HUES64 (cell line): ENCODE data around the gene TPRX1.
"Not testable (repeated sequence)": the region's sequence is repeated elsewhere in the genome, so short reads cannot be mapped to it uniquely, and the experiment has no call there.

Source experiments
- H3K27ac ChIP-seq: 2 replicates; pipeline ENCODE4 v1.7.0; 2013; ENCODE audit warnings: low read depth, low read length, inconsistent platforms
- H3K27me3 ChIP-seq: 2 replicates; pipeline ENCODE4 v1.6.1; 2013; ENCODE audit warnings: mild to moderate bottlenecking, low read length; ENCODE audit not compliant: insufficient read depth
- H3K36me3 ChIP-seq: 2 replicates; pipeline ENCODE4 v1.6.1; 2013; ENCODE audit warnings: mild to moderate bottlenecking, low read length; ENCODE audit not compliant: insufficient read depth
- H3K4me1 ChIP-seq: 2 replicates; pipeline ENCODE4 v1.6.1; 2013; ENCODE audit warnings: mild to moderate bottlenecking, low read length, moderate library complexity; ENCODE audit not compliant: insufficient read depth
- H3K4me3 ChIP-seq: 2 replicates; pipeline ENCODE4 v1.5.1; 2013; ENCODE audit warnings: mild to moderate bottlenecking, low read length, moderate library complexity
- H3K9ac ChIP-seq: 2 replicates; pipeline ENCODE4 v1.6.1; 2013; ENCODE audit warnings: mild to moderate bottlenecking, low read depth, low read length
- H3K9me3 ChIP-seq: 2 replicates; pipeline ENCODE4 v1.6.1; 2013; ENCODE audit warnings: low read depth, low read length; ENCODE audit not compliant: insufficient read depth
- WGBS: fragments of 150-250, 120-280 bp; methylation state at CpG from one replicate; pipeline ENCODE4 v1.1.7; 2013; ENCODE audit warnings: missing lambda C conversion rate; 5-methylcytosine and 5-hydroxymethylcytosine counted together

Gene TPRX1

GRCh38 chr19:47821460-47822020 is 17.2 kb upstream of the TPRX1 start, which contains the start of gene CRX:
Gene CRX, plus strand, starts transcription at chr19:47821937. Its CDS starts 12,507 bp downstream, at chr19:47834444.
- WGBS, result 55% methylated on average over 14 of the region's 15 CpGs
- Histone ChIP-seq H3K36me3 (no peaks in the 10 kb centered on the region), H3K9ac (no peak within 1 kb of the TSS), H3K4me1 (peaks cover 27% of the 10 kb centered on the region), H3K27ac (no peak within 1 kb of the TSS), H3K4me3 (no peak within 1 kb of the TSS), H3K9me3 (no peaks in the 10 kb centered on the region), H3K27me3 (no peaks in the 10 kb centered on the region)

GRCh38 chr19:47820410-47820809 is 16.1 kb upstream of the TPRX1 start:
- H3K4me3 ChIP-seq, result no peak overlapping the region
- H3K36me3 ChIP-seq, result no peaks in the 10 kb centered on the region
- peaks cover 27% of the 10 kb centered on the region for H3K4me1 ChIP-seq
- H3K9me3 ChIP-seq, result no peaks in the 10 kb centered on the region
- no peaks in the 10 kb centered on the region for H3K27me3 ChIP-seq
- WGBS, result 77% methylated on average over 2 of the region's 2 CpGs
- no peak overlapping the region for H3K9ac ChIP-seq
- no peak overlapping the region for H3K27ac ChIP-seq

GRCh38 chr19:47819858-47820257 is 15.5 kb upstream of the TPRX1 start:
- H3K9ac ChIP-seq, result 0 out of 2 replicates have a peak overlapping the region, but pooled peaks have one; percentile 17
- H3K9me3 ChIP-seq, result no peaks in the 10 kb centered on the region
- H3K27ac ChIP-seq, result no peak overlapping the region
- no peaks in the 10 kb centered on the region for H3K27me3 ChIP-seq
- H3K4me1 ChIP-seq, result peaks cover 27% of the 10 kb centered on the region
- no peaks in the 10 kb centered on the region for H3K36me3 ChIP-seq
- peak overlapping the region; percentile 27; the same call in 1 of the 2 replicates for H3K4me3 ChIP-seq
- 10% methylated on average over 10 of the region's 10 CpGs for WGBS

- not testable (repeated sequence) for H3K27ac ChIP-seq, H3K36me3 ChIP-seq, H3K4me3 ChIP-seq, H3K27me3 ChIP-seq, H3K9me3 ChIP-seq, H3K9ac ChIP-seq
- peaks cover 31% of the 10 kb centered on the region for H3K4me1 ChIP-seq
- 97% methylated on average over 1 of the region's 1 CpG for WGBS
These were observed 13.9 kb upstream of the TPRX1 start for GRCh38 chr19:47818221-47818620.

- not testable (repeated sequence) for H3K9ac ChIP-seq, H3K4me3 ChIP-seq, H3K36me3 ChIP-seq, H3K27me3 ChIP-seq, H3K9me3 ChIP-seq, H3K27ac ChIP-seq
- peaks cover 20% of the 10 kb centered on the region for H3K4me1 ChIP-seq
- WGBS, result 94% methylated on average over 8 of the region's 8 CpGs
These were observed 11.9 kb upstream of the TPRX1 start for GRCh38 chr19:47816270-47816669.

GRCh38 chr19:47813995-47814328 is 9.6 kb upstream of the TPRX1 start:
- Histone ChIP-seq H3K36me3 (no peaks in the 10 kb centered on the region), H3K27me3 (no peaks in the 10 kb centered on the region), H3K27ac (no peak overlapping the region), H3K9me3 (no peaks in the 10 kb centered on the region), H3K9ac (no peak overlapping the region), H3K4me3 (no peak overlapping the region), H3K4me1 (peaks cover 3% of the 10 kb centered on the region; the same call in 1 of the 2 replicates)
- WGBS, result 58% methylated on average over 7 of the region's 7 CpGs

GRCh38 chr19:47813304-47813994 is 9.1 kb upstream of the TPRX1 start:
- Histone ChIP-seq H3K9me3 (no peaks in the 10 kb centered on the region), H3K36me3 (no peaks in the 10 kb centered on the region), H3K27ac (no peak overlapping the region), H3K4me3 (no peak overlapping the region), H3K27me3 (no peaks in the 10 kb centered on the region), H3K9ac (no peak overlapping the region), H3K4me1 (peaks cover 3% of the 10 kb centered on the region; the same call in 1 of the 2 replicates)
- 42% methylated on average over 17 of the region's 17 CpGs for WGBS

- Histone ChIP-seq H3K27ac (no peak overlapping the region), H3K36me3 (no peaks in the 10 kb centered on the region), H3K4me1 (no peaks in the 10 kb centered on the region), H3K9ac (no peak overlapping the region), H3K9me3 (no peaks in the 10 kb centered on the region), H3K27me3 (no peaks in the 10 kb centered on the region), H3K4me3 (no peak overlapping the region)
- WGBS, result 95% methylated on average over 6 of the region's 6 CpGs
These were observed 2.1 kb upstream of the TPRX1 start for GRCh38 chr19:47806435-47806834.

- H3K27me3 ChIP-seq, result no peaks in the 10 kb centered on the region
- no peaks in the 10 kb centered on the region for H3K4me1 ChIP-seq
- H3K27ac ChIP-seq, result no peak overlapping the region
- H3K36me3 ChIP-seq, result no peaks in the 10 kb centered on the region
- no peaks in the 10 kb centered on the region for H3K9me3 ChIP-seq
- WGBS, result 94% methylated on average over 10 of the region's 10 CpGs
- H3K9ac ChIP-seq, result no peak overlapping the region
- H3K4me3 ChIP-seq, result no peak overlapping the region
These were observed 962 bp upstream of the TPRX1 start for GRCh38 chr19:47805313-47805712.

GRCh38 chr19:47803671-47804070 is 680 bp downstream of the TPRX1 start:
- H3K9ac ChIP-seq, H3K27ac ChIP-seq, H3K9me3 ChIP-seq, H3K27me3 ChIP-seq, H3K4me1 ChIP-seq, H3K4me3 ChIP-seq, H3K36me3 ChIP-seq: not testable (repeated sequence)
- 94% methylated on average over 6 of the region's 12 CpGs for WGBS

GRCh38 chr19:47803148-47803547 is 1.2 kb downstream of the TPRX1 start:
- not testable (repeated sequence) for H3K27me3 ChIP-seq, H3K27ac ChIP-seq, H3K4me3 ChIP-seq, H3K4me1 ChIP-seq, H3K36me3 ChIP-seq, H3K9me3 ChIP-seq, H3K9ac ChIP-seq
- 95% methylated on average over 16 of the region's 21 CpGs for WGBS
